GM23248 (cell line): ENCODE measurements around the gene ADAMTS17.

Experiments
- EZH2 ChIP-seq: fragments of 200-600 bp; sonication (generic); IDR thresholded peaks from 2 replicates; pipeline ENCODE4 v1.6.1; 2018; ENCODE audit warnings: antibody characterized with exemption, mild to moderate bottlenecking; ENCODE audit not compliant: insufficient read depth, poor library complexity, severe bottlenecking
- EZH2phosphoT487 ChIP-seq: fragments of 200-600 bp; sonication (generic); IDR thresholded peaks from 2 replicates; pipeline ENCODE4 v1.6.1; 2018; ENCODE audit warnings: antibody characterized with exemption, moderate library complexity, mild to moderate bottlenecking, low read depth; ENCODE audit not compliant: insufficient read depth

DNA sequence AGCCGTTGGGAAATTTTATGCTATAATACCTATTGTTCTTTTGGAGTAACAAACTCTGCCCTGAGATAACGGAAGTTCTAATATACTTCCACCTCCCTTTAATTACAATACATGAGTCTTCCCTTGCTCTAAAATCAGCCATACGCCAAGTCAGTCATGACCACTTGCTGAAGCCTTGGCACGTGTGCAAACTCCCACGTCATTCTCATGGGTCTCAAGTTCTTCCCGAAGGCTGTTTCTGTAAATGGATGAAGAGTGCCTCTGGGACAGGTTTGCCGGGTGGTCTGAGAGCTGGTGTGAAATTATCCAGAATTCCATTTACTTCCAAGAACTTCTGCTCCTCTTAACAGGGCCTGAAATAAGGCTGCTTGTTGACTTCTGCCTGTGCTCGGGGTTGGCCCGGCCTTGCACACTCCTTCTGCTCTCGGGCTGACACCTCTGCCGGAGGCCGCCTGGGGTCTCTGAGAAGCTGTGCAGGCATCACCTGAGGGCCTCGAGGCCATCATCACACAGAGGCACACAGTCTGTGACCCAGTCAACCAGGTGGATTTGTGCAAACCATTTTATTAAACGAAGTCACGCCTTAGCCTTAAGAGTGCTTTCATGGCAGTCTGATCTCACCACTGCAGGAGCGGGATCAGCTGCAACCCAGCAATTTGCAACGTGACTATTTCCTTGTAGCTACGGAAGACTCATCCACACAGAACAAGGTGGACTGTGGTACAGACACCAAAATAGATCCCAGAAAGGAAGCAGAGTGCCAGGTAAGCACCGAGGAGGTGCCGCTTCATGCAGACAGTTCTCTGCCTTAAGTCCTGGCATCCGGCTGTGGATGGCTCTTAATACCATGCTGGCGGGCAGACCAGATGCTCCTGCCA lies 120.1 kb downstream of the ADAMTS17 start:
- no peak for TF ChIP-seq EZH2
- no peak for TF ChIP-seq EZH2phosphoT487
